Keratinocyte (primary cell): ENCODE data around the gene SCLY. TPM values are rescaled to one million over a fixed set of nuclear protein-coding genes. Genes with fewer than 3 reads are reported as not detected.
"Not testable (repeated sequence)": the region's sequence is repeated elsewhere in the genome, so short reads cannot be mapped to it uniquely, and the experiment has no call there.

Source experiments
- DNase-seq: peaks from one replicate; pipeline ENCODE4 v3.0.0-alpha.2; 2011; ENCODE audit warnings: low read depth, missing footprints, low spot score
- FAIRE-seq: peaks from 2 replicates; lab custom pipeline; 2011; peaks lifted over from hg19 to GRCh38; lab: Jason Lieb, UNC
- H2AFZ ChIP-seq: 2 replicates; pipeline ENCODE4 v1.6.0; 2012; ENCODE audit warnings: low read length, control low read depth, inconsistent platforms; ENCODE audit not compliant: control insufficient read depth
- H3K27ac ChIP-seq: 2 replicates; pipeline ENCODE4 v1.5.1; 2011; ENCODE audit warnings: low read length; ENCODE audit not compliant: control insufficient read depth, insufficient read depth
- H3K27me3 ChIP-seq: 3 replicates; pipeline ENCODE4 v1.6.0; 2011; ENCODE audit warnings: low read length; ENCODE audit not compliant: control insufficient read depth, insufficient read depth; ENCODE audit errors: extremely low read depth
- H3K36me3 ChIP-seq, 2 experiments: 2 replicates in 1 of 2; 3 replicates in 1 of 2; pipeline ENCODE4 v1.5.1; 2011; ENCODE audit warnings: low read length in 2 of 2, mild to moderate bottlenecking in 1 of 2; ENCODE audit not compliant: control insufficient read depth in 2 of 2, insufficient read depth in 2 of 2; ENCODE audit errors: extremely low read depth in 1 of 2
- H3K4me1 ChIP-seq: 3 replicates; pipeline ENCODE4 v1.5.1; 2011; ENCODE audit warnings: low read length; ENCODE audit not compliant: control insufficient read depth, insufficient read depth; ENCODE audit errors: extremely low read depth
- H3K4me2 ChIP-seq: 3 replicates; pipeline ENCODE4 v1.6.0; 2011; ENCODE audit warnings: low read depth, low read length; ENCODE audit not compliant: control insufficient read depth, insufficient read depth; ENCODE audit errors: extremely low read depth
- H3K4me3 ChIP-seq, 3 experiments: fragments of 200-600 bp in 1 of 3; sonication (generic) in 1 of 3; 2 replicates in 2 of 3; 3 replicates in 1 of 3; pipeline ENCODE4 v1.5.1; 2011 to 2016; ENCODE audit warnings: low read length in 3 of 3, mild to moderate bottlenecking in 3 of 3, control low read depth in 2 of 3, inconsistent platforms in 1 of 3, low read depth in 1 of 3, mixed read lengths in 1 of 3, mixed run types in 1 of 3, moderate library complexity in 1 of 3; ENCODE audit not compliant: control insufficient read depth in 2 of 3, insufficient read depth in 2 of 3; ENCODE audit errors: extremely low read depth in 1 of 3
- H3K79me2 ChIP-seq: 2 replicates; pipeline ENCODE4 v1.6.0; 2012; ENCODE audit warnings: low read length; ENCODE audit not compliant: control insufficient read depth, insufficient read depth
- H3K9ac ChIP-seq: 3 replicates; pipeline ENCODE4 v1.6.0; 2011; ENCODE audit warnings: low read length; ENCODE audit not compliant: control insufficient read depth, insufficient read depth; ENCODE audit errors: extremely low read depth
- H3K9me1 ChIP-seq: 3 replicates; pipeline ENCODE4 v1.6.0; 2011; ENCODE audit warnings: low read length; ENCODE audit not compliant: control insufficient read depth, insufficient read depth; ENCODE audit errors: extremely low read depth
- H3K9me3 ChIP-seq: 2 replicates; pipeline ENCODE4 v1.5.1; 2012; ENCODE audit warnings: low read depth, low read length; ENCODE audit not compliant: control insufficient read depth
- H4K20me1 ChIP-seq: 3 replicates; pipeline ENCODE4 v1.6.0; 2011; ENCODE audit warnings: low read length; ENCODE audit not compliant: control insufficient read depth, insufficient read depth; ENCODE audit errors: extremely low read depth
- EZH2 ChIP-seq: IDR thresholded peaks from one replicate; pipeline ENCODE4 v1.6.1; 2012; ENCODE audit warnings: inconsistent platforms, mild to moderate bottlenecking, low read length, moderate library complexity
- dilution Hi-C: fragments of 300-500 bp; cut with MboI; formaldehyde crosslinking; loops from one replicate; pipeline ENCODE4 v1.7.0; 2020; ENCODE audit warnings: low sequenced_read_pairs; ENCODE audit not compliant: extremely low pct_ligation_motif_present
- polyA plus RNA-seq, 5 experiments: library from polyadenylated mRNA; depleted of rRNA in 3 of 5; stranded (reverse) in 3 of 5; stranded (forward) in 1 of 5; unstranded in 1 of 5; fragments of >200 nt; gene quantifications; 1 replicate in 1 of 5; 2 replicates in 3 of 5; 3 replicates in 1 of 5; pipeline versions ENCODE4 v1.2.1 to v1.2.3, GENCODE V29; 2011 to 2012; ENCODE audit warnings: missing spikeins in 2 of 5, low read depth in 1 of 5, low replicate concordance in 1 of 5
- TF ChIP-seq, protein P1 (sequence below), 3 experiments: IDR thresholded peaks in 1 of 3; conservative IDR thresholded peaks in 1 of 3; optimal IDR thresholded peaks in 1 of 3; 2 replicates in 2 of 3; 3 replicates in 1 of 3; pipeline versions ENCODE3 to v1.5.1; 2011; ENCODE audit warnings: low read length in 3 of 3, mild to moderate bottlenecking in 3 of 3, moderate library complexity in 2 of 3, control low read depth in 1 of 3, inconsistent platforms in 1 of 3; ENCODE audit not compliant: insufficient read depth in 2 of 3; ENCODE audit errors: extremely low read depth in 1 of 3

SCLY gene
- polyA plus RNA-seq, 1 donor (not counting 4 experiments of a cell fraction or from before 2014, with no cell fraction given) = 11.8 TPM

DNA sequence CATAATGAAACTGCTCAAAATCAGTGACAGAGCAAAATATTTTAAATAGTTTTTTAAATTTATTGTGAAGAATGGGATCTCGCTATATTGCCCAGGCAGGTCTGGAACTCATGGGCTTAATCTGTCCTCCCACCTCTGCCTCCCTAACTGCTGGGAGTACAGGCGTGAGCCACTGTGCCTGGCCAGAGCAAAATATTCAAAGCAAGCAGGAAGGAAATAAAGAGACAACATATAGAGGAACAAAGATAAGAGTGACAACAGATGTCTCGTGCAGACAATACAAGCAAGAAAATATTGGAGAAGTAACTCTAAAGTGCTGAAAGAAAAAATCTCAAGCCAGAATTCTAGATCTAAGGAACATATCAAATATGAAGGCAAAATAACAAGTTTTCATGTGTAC is 5.0 kb upstream of the SCLY start:
- Histone ChIP-seq H3K4me2 (no peak overlapping the region), H3K36me3 (no peaks in the 10 kb centered on the region), H3K9ac (no peak overlapping the region), H3K4me3 (no peak overlapping the region), H3K9me3 (no peaks in the 10 kb centered on the region), H2AFZ (no peak overlapping the region), H3K9me1 (no peaks in the 10 kb centered on the region), H3K4me1 (peaks cover 7% of the 10 kb centered on the region), H3K79me2 (peaks cover 3% of the 10 kb centered on the region), H3K27ac (no peak overlapping the region), H4K20me1 (no peaks in the 10 kb centered on the region), H3K27me3 (no peaks in the 10 kb centered on the region)
- dilution Hi-C loops = no loop called here
- DNase-seq (no peak), FAIRE-seq (no peak)
- TF ChIP-seq, protein P1, sequence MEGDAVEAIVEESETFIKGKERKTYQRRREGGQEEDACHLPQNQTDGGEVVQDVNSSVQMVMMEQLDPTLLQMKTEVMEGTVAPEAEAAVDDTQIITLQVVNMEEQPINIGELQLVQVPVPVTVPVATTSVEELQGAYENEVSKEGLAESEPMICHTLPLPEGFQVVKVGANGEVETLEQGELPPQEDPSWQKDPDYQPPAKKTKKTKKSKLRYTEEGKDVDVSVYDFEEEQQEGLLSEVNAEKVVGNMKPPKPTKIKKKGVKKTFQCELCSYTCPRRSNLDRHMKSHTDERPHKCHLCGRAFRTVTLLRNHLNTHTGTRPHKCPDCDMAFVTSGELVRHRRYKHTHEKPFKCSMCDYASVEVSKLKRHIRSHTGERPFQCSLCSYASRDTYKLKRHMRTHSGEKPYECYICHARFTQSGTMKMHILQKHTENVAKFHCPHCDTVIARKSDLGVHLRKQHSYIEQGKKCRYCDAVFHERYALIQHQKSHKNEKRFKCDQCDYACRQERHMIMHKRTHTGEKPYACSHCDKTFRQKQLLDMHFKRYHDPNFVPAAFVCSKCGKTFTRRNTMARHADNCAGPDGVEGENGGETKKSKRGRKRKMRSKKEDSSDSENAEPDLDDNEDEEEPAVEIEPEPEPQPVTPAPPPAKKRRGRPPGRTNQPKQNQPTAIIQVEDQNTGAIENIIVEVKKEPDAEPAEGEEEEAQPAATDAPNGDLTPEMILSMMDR (optimal IDR thresholded peaks at IDR 0.05 in 1 of 3, IDR thresholded peaks at IDR 0.05 in 1 of 3, conservative IDR thresholded peaks at IDR 0.05 in 1 of 3; ENCODE audit: extremely low read depth in 1 of 3, insufficient read depth in 2 of 3, low read length in 3 of 3) = no peak
- TF ChIP-seq EZH2 = no peak

DNA sequence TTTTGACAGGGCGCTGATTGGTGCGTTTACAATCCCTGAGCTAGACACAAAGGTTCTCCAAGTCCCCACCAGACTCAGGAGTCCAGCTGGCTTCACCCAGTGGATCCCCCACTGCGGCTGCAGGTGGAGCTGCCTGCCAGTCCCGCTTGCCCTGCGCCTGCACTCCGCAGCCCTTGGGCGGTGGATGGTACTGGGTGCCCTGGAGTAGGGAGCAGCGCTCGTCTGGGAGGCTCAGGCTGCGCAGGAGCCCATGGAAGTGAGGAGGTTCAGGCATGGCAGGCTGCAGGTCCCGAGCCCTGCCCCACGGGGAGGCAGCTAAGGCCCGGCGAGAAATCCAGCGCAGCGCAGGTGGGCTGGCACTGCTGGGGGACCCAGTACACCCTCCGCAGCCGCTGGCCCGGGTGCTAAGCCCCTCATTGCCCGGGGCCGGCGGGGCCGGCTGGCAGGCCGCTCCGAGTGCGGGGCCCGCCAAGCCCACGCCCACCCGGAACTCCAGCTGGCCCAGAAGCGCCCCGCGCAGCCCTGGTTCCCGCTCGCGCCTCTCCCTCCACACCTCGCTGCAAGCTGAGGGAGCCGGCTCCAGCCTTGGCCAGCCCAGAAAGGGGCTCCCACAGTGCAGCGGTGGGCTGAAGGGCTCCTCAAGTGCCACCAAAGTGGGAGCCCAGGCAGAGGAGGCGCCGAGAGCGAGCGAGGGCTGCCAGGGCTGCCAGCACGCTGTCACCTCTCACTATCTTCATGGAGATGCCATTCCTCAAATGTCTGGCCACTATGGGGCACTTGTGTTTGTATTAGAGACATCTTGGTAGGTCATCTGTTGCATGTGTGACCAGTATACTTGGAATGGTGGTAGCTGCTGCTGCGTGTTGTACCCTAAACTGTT is 2.9 kb upstream of the SCLY start:
- H3K9me1 ChIP-seq, H3K4me3 ChIP-seq, H3K27me3 ChIP-seq, H3K9ac ChIP-seq, H2AFZ ChIP-seq, H3K9me3 ChIP-seq, DNase-seq, H3K4me2 ChIP-seq, dilution Hi-C loops, H3K36me3 ChIP-seq, H3K27ac ChIP-seq, H4K20me1 ChIP-seq, FAIRE-seq: not testable (repeated sequence)
- H3K79me2 ChIP-seq = peaks cover 13% of the 10 kb centered on the region
- peaks cover 13% of the 10 kb centered on the region for H3K4me1 ChIP-seq
